HG02884 (cell line): ENCODE measurements around the gene ICAM3.

Experiments used
- ATAC-seq: cut with Tn5 transposase; IDR thresholded peaks from one replicate; pipeline ENCODE4 v1.9.1; 2021; ENCODE audit warnings: mild to moderate bottlenecking, moderate library complexity; ENCODE audit not compliant: unreplicated experiment

The ICAM3 gene

GRCh38 chr19:10321417-10321797 lies 18.0 kb downstream of the ICAM3 start:
- no peak for ATAC-seq

- ATAC-seq = no peak
These were observed 18.6 kb downstream of the ICAM3 start for GRCh38 chr19:10320602-10321416.

GRCh38 chr19:10318807-10319682 lies 20.4 kb downstream of the ICAM3 start:
- no peak for ATAC-seq

- no peak for ATAC-seq
These were observed 21.5 kb downstream of the ICAM3 start for GRCh38 chr19:10317857-10318462.

GRCh38 chr19:10317045-10317856 lies 22.2 kb downstream of the ICAM3 start:
- no peak for ATAC-seq

GRCh38 chr19:10316229-10317044 lies 23.0 kb downstream of the ICAM3 start:
- no peak for ATAC-seq

- no peak for ATAC-seq
These were observed 23.8 kb downstream of the ICAM3 start, which contains the start of gene FDX2 for GRCh38 chr19:10315335-10316214. Gene FDX2 (minus strand): TSS chr19:10316015. CDS start chr19:10315996, 19 bp downstream.

- no peak for ATAC-seq
These were observed 30.0 kb downstream of the ICAM3 start, which contains the start of gene ZGLP1 for GRCh38 chr19:10309423-10309822. Gene ZGLP1 (minus strand): TSS chr19:10309815.

GRCh38 chr19:10306327-10306726 lies 33.1 kb downstream of the ICAM3 start:
- no peak for ATAC-seq

- ATAC-seq = no peak
These were observed 34.2 kb downstream of the ICAM3 start for GRCh38 chr19:10305139-10305806.

GRCh38 chr19:10299545-10300458 lies 39.6 kb downstream of the ICAM3 start:
- ATAC-seq = no peak

- no peak for ATAC-seq
These were observed 43.4 kb downstream of the ICAM3 start for GRCh38 chr19:10295847-10296591.

- ATAC-seq = no peak
These were observed 44.0 kb downstream of the ICAM3 start for GRCh38 chr19:10295305-10295846.

- ATAC-seq = no peak
These were observed 45.1 kb downstream of the ICAM3 start for GRCh38 chr19:10294368-10294697.

- no peak for ATAC-seq
These were observed 45.6 kb downstream of the ICAM3 start for GRCh38 chr19:10293637-10294367.
